ENCODE measurements around the gene EHHADH. TPM values are rescaled to one million over a fixed set of nuclear protein-coding genes. Genes with fewer than 3 reads are reported as not detected.

The EHHADH gene
- total and polyA plus RNA-seq, 2 of the 13 experiments (the other 11 are each of a cell fraction or from before 2014, with no cell fraction given): 14.5 to 38.9 TPM

GRCh38 chr3:185188816-185189215 is 65.0 kb downstream of the EHHADH start:
- DNase-seq (ENCODE audit: low spot score): no peak
- Histone ChIP-seq H3K27ac (ENCODE audit: extremely low read length, insufficient read depth, low read length) (no peak overlapping the region), H3K4me1 (ENCODE audit: insufficient read depth, low read length) (no peaks in the 10 kb centered on the region), H3K9me3 (ENCODE audit: low read length) (no peaks in the 10 kb centered on the region), H2AFZ (ENCODE audit: low read length) (no peak overlapping the region), H4K20me1 (ENCODE audit: insufficient read depth, low read length) (no peaks in the 10 kb centered on the region), H3K27me3 (ENCODE audit: control insufficient read depth in 1 of 2, insufficient read depth in 2 of 2, low read length in 2 of 2) (no peaks in the 10 kb centered on the region), H3K36me3 (replicated peaks in 1 of 2; ENCODE audit: control insufficient read depth in 1 of 2, insufficient read depth in 2 of 2, low read length in 2 of 2) (peaks cover 7 to 8% of the 10 kb centered on the region in 2 experiments; a peak in 4 of 5 replicates), H3K79me2 (ENCODE audit: insufficient read depth, low read length) (no peaks in the 10 kb centered on the region), H3K4me2 (ENCODE audit: low read depth, low read length) (no peak overlapping the region), H3K4me3 (replicated peaks in 1 of 3; ENCODE audit: insufficient read depth in 1 of 3, low read depth in 2 of 3, low read length in 3 of 3) (no peak overlapping the region), H3K9ac (ENCODE audit: insufficient read depth, low read depth, low read length) (no peak overlapping the region)
- intact Hi-C loops (cut with micrococcal nuclease; ENCODE audit: unreplicated experiment): no loop called here
- in situ Hi-C loops (cut with HindIII; ENCODE audit: extremely low pct_ligation_motif_present, low pct_unique_long_range_greater_than_20kb): no loop called here
- FAIRE-seq: no peak
- ATAC-seq: no peak
- no TSS peak for BruUV-seq (replicated peaks)
- POLR2A ChIA-PET: interaction anchor here (1.3 kb wide), 1 partner anchor 82 kb away, joined by 5 read pairs; no protein-coding TSS in a partner anchor
- CTCF ChIA-PET (ENCODE audit: low intra/inter-chr PET ratio, low total read pairs): no interaction called here
- no peak for TF ChIP-seq ZEB1 (IDR thresholded peaks at IDR 0.05; ENCODE audit: insufficient replicate concordance, low read depth)
- TF ChIP-seq, protein P1, sequence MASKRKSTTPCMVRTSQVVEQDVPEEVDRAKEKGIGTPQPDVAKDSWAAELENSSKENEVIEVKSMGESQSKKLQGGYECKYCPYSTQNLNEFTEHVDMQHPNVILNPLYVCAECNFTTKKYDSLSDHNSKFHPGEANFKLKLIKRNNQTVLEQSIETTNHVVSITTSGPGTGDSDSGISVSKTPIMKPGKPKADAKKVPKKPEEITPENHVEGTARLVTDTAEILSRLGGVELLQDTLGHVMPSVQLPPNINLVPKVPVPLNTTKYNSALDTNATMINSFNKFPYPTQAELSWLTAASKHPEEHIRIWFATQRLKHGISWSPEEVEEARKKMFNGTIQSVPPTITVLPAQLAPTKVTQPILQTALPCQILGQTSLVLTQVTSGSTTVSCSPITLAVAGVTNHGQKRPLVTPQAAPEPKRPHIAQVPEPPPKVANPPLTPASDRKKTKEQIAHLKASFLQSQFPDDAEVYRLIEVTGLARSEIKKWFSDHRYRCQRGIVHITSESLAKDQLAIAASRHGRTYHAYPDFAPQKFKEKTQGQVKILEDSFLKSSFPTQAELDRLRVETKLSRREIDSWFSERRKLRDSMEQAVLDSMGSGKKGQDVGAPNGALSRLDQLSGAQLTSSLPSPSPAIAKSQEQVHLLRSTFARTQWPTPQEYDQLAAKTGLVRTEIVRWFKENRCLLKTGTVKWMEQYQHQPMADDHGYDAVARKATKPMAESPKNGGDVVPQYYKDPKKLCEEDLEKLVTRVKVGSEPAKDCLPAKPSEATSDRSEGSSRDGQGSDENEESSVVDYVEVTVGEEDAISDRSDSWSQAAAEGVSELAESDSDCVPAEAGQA (IDR thresholded peaks at IDR 0.05; ENCODE audit: low read depth): no peak
- TF ChIP-seq, protein P1 (CRISPR knock-in tag; IDR thresholded peaks at IDR 0.05; ENCODE audit: borderline replicate concordance): no peak
- TF ChIP-seq, protein P2, sequence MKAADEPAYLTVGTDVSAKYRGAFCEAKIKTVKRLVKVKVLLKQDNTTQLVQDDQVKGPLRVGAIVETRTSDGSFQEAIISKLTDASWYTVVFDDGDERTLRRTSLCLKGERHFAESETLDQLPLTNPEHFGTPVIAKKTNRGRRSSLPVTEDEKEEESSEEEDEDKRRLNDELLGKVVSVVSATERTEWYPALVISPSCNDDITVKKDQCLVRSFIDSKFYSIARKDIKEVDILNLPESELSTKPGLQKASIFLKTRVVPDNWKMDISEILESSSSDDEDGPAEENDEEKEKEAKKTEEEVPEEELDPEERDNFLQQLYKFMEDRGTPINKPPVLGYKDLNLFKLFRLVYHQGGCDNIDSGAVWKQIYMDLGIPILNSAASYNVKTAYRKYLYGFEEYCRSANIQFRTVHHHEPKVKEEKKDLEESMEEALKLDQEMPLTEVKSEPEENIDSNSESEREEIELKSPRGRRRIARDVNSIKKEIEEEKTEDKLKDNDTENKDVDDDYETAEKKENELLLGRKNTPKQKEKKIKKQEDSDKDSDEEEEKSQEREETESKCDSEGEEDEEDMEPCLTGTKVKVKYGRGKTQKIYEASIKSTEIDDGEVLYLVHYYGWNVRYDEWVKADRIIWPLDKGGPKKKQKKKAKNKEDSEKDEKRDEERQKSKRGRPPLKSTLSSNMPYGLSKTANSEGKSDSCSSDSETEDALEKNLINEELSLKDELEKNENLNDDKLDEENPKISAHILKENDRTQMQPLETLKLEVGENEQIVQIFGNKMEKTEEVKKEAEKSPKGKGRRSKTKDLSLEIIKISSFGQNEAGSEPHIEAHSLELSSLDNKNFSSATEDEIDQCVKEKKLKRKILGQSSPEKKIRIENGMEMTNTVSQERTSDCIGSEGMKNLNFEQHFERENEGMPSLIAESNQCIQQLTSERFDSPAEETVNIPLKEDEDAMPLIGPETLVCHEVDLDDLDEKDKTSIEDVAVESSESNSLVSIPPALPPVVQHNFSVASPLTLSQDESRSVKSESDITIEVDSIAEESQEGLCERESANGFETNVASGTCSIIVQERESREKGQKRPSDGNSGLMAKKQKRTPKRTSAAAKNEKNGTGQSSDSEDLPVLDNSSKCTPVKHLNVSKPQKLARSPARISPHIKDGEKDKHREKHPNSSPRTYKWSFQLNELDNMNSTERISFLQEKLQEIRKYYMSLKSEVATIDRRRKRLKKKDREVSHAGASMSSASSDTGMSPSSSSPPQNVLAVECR (CRISPR knock-in tag; IDR thresholded peaks at IDR 0.05; ENCODE audit: borderline replicate concordance): no peak
- TF ChIP-seq ZNF703 (CRISPR knock-in tag; IDR thresholded peaks at IDR 0.05; ENCODE audit: borderline replicate concordance): no peak
- no peak for TF ChIP-seq ZNF282 (IDR thresholded peaks at IDR 0.05; ENCODE audit: partially characterized antibody)
- no peak for TF ChIP-seq ZBTB20 (CRISPR knock-in tag; IDR thresholded peaks at IDR 0.05; ENCODE audit: borderline replicate concordance, low read depth)
- TF ChIP-seq ZNF775 (CRISPR knock-in tag; IDR thresholded peaks at IDR 0.05; ENCODE audit: borderline replicate concordance): no peak
- no peak for TF ChIP-seq CEBPG (CRISPR knock-in tag; IDR thresholded peaks at IDR 0.05)
- TF ChIP-seq ZNF530 (CRISPR knock-in tag; IDR thresholded peaks at IDR 0.05; ENCODE audit: low read depth): no peak
- TF ChIP-seq, protein P3, sequence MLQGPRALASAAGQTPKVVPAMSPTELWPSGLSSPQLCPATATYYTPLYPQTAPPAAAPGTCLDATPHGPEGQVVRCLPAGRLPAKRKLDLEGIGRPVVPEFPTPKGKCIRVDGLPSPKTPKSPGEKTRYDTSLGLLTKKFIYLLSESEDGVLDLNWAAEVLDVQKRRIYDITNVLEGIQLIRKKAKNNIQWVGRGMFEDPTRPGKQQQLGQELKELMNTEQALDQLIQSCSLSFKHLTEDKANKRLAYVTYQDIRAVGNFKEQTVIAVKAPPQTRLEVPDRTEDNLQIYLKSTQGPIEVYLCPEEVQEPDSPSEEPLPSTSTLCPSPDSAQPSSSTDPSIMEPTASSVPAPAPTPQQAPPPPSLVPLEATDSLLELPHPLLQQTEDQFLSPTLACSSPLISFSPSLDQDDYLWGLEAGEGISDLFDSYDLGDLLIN (CRISPR knock-in tag; IDR thresholded peaks at IDR 0.05; ENCODE audit: borderline replicate concordance): no peak
- no peak for TF ChIP-seq ZNF30 (CRISPR knock-in tag; IDR thresholded peaks at IDR 0.05)
- TF ChIP-seq, protein P4, sequence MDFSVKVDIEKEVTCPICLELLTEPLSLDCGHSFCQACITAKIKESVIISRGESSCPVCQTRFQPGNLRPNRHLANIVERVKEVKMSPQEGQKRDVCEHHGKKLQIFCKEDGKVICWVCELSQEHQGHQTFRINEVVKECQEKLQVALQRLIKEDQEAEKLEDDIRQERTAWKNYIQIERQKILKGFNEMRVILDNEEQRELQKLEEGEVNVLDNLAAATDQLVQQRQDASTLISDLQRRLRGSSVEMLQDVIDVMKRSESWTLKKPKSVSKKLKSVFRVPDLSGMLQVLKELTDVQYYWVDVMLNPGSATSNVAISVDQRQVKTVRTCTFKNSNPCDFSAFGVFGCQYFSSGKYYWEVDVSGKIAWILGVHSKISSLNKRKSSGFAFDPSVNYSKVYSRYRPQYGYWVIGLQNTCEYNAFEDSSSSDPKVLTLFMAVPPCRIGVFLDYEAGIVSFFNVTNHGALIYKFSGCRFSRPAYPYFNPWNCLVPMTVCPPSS (IDR thresholded peaks at IDR 0.05): no peak
